ENCODE measurements around the gene PHTF1.

PHTF1 gene

DNA sequence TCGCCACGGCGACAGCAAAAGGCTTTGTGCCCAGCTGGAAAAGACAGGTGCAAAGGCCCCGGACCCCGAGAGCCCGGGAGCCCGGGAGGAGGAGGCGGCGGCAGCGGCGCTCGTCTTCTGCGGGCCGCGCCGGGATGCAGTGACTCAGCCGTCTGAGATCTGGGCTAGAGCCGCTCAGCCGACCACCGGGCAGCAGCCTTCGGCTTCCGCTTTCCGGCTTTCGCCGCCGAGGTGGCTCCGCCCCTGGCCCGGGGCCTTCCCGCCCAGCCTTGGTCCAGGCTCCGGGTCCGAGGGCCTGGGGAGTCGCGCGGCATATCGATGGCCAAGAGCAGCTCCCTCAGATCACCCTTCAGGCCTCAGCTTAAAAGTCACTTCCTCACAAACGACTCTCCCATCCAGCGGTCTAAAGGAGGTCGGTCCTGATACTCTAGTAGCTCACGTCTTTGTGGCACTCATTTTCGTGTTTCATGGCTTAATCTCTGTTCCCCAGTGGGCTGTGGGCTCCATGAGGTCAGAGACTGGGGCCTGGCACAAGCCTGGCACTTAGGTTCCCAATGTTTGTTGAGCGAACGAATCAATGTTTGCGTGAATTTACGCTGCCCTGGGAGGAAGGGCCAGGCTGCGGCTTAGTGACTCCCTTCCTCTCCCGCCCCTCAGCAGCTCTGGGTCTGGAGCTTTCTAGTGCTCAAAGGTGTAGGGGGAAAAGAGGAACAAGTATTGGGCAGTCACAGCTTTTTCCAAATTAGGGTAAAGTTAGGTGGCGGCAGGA is at the start of gene PHTF1:
PHTF1 (minus strand) TSS at position 154 of the 769 bp plus-strand sequence. CDS start 783 bp downstream, outside the sequence.
- peak in 1 of 2 donors; percentile 42 for DNase-seq (ENCODE audit: extremely low read depth in 1 of 2, low read depth in 1 of 2)

DNA sequence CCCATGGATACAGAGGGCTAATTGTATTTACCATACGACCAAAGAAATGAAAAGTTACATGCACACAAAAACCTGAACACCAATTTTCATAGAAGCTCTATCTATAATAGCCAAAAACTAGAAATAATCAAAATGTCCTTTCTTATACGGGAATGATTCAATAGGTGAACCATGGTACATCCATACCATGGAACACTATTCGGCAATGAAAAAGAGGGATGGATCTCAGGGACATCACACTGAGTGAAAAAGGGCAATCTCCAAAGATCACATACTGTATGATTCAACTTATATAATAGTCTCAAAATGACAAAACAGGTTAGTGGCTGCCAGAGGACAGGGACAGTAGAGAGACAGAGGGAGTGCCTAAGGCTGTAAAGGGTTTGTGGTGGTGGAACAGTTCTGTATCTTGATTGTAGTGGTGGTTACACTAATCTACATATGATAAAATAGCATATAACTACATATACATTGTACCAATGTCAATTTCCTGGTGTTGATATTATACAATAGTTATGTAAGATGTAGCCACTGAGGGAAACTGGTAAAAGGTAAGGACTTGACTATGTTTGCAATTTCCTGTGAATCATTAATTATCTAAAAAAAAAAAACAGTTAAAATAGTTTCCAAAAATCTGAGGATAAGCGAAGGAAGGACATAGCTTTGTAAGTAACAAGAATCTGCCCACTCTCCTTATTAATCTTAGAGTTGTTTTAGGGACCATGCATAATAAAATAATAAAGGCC is 49.3 kb upstream of the PHTF1 start:
- DNase-seq (ENCODE audit: extremely low read depth in 1 of 2, low read depth in 1 of 2) = no peak

DNA sequence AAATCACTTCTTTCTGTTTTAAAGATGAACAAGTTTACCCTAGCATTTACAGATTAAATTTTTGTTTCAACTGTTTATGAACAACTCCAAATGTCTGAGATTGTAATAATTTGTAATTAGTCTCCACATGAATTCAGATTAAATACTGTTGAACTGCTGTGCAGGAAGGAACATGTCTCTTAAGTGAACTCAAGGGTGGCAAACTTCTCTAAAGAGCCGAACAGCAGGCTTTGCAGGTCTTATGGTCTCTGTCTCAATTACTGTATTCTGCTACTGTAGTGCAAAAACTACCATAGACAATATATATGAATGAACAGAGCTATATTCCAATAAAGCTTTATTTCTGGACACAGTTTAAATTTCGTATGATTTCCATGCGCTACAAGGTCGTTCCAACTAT is 46.4 kb upstream of the PHTF1 start:
- DNase-seq (ENCODE audit: extremely low read depth in 1 of 2, low read depth in 1 of 2) = no peak

DNA sequence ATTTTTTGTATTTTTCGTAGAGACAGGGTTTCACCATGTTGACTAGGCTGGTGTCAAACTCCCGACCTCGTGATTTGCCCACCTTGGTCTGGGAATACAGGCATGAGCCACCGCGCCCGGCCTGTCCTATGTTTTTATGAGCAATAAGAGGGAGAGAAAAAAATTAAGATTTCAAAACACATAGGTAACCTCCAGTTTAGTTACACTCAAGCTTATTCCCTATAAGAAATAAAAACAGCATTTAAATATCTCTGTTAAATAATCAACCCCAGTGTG is 45.9 kb upstream of the PHTF1 start:
- no peak for DNase-seq (ENCODE audit: extremely low read depth in 1 of 2, low read depth in 1 of 2)

DNA sequence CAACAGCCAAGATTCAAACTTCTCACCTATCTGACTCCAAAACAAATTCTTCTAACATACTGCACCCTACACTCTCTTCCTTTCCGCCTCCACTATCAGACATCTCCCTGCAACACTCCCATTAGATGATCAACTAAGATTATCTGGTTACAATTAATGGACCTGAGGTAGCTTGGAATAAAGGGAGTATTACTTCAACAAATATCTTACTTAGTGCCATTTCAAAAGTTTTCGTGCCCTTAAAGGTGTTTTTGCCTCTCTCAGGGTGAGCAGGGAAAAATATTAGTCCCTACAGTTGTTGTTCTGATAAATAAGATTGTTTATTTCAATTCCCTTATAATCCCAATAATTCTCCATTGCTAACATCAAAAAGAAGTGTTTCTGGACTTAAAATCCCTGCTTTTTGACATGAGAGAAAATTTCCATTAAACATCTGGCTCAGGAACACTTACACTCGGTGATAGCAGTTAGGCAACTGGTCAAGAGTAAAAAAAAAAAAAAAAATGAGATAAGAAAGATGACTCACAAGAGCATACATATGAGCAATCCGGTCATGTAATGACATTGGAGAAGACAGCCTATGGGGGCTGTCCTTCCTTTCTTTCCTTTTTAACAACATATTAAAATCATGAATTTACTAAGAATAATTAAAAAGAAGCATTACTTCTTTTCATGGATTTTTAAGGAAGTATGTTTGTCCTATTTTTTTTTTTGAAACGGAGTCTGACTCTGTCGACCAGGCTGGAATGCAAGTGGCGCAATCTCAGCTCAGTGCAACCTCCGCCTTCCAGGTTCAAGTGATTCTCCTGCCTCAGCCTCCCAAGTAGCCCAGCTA is 45.4 kb upstream of the PHTF1 start:
- DNase-seq (ENCODE audit: extremely low read depth in 1 of 2, low read depth in 1 of 2) = no peak

DNA sequence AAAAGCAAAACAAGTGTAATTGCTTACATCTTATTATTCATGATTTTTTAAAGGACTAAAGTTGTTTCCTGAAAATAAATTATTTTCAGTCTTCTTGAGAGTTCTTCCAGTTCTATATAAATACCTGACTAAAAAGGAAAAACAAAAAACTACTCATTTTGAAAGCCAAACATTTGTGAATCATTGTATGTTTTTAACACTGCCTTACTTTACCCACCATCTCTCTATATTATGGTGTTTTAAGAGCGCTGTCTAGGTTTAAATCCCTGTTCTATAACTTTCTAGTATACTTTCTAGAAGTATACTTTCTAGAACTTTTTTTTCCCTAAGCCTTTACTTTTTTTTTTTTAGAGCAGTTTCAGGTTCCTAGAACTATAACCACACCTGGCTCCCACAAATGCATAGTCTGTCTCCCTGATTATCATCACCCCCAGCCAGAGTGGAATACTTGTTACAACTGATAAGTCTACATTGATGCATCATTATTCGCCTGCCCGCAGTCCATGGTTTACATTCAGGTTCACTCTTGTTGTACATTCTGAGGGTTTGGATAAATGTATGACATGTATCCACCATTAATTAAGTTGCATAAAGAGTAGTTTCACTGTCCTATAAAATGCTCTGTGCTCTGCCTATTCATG is 43.2 kb upstream of the PHTF1 start:
- no peak for DNase-seq (ENCODE audit: extremely low read depth in 1 of 2, low read depth in 1 of 2)

DNA sequence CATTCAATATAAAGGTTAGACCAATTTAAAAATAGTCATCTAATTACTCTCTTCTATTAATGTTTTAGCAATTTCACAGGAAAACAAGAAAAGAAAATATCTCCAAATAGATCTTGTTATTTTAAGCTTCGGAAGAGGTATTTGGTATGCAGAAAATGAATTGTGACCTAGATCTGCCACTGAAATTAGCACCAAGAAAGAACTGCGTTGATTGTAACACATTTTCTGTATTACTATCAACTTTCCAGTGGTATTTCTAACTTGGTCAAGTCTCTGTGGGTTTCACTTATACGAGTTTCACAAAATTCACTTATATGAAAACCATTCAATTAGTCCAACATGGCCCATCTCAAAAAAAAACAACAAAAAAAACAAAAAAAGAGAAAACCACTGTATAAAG is 41.2 kb upstream of the PHTF1 start:
- DNase-seq (ENCODE audit: extremely low read depth in 1 of 2, low read depth in 1 of 2) = no peak

DNA sequence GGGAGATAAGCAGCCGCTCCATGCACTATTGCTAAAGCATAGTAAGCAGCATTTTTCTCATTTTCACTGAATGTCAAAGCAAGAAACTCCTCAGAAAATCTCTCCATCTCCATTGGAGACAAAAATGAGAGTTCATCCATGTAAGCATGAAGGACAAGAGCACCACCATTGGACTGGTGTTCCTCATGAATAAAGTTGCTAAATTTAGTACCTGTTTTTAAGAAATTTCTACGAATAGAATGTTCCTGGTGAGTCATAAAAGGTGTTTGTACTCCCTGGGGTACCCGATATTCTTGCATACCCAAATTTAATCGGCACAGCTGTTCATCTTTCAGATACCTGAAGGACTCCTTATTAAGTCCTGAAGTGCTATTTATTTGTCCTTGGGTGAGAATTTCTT is 38.2 kb upstream of the PHTF1 start:
- DNase-seq (ENCODE audit: extremely low read depth in 1 of 2, low read depth in 1 of 2) = no peak

DNA sequence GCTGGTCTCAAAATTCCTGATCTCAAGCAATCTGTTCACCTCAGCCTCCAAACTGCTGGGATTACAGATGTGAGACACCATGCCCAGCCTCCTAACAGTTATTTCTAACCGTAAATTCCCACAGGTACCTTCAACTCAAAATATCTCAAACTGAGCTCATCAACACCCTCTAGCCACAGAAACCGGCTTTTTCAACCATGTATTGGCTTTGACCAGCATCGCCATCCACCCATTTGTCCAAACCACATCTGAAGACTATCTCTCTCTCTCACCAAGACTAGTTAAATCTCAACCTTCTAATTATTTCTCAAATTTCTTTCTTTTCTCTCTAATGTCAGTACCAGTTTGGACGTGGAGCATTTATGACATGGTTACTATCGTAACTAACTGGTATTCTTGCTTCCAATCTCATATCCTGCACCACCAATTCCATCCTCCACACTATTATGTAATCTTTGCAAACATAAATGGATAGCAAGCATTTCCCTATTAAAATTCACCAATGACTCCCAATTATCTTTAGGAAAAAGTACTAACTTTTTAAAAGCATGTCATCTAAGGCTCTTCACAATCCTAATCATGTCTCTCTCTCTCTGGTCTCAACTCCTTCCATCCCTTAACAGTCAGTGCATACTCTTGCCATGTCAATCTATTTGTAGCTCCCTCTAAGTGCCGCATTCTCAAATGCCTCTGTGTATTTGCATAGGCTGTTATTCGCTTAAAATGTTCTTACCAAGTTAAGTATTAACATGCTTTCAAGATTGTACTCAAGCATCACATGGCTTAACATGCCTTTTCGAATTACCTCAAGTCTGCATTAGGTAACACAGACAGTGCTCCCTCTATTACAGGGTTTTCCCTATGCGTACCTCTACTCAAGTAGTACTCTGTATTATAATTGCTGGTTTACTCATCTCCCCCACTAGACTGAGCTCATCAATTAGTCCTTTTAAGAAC is 34.9 kb upstream of the PHTF1 start:
- no peak for DNase-seq (ENCODE audit: extremely low read depth in 1 of 2, low read depth in 1 of 2)

DNA sequence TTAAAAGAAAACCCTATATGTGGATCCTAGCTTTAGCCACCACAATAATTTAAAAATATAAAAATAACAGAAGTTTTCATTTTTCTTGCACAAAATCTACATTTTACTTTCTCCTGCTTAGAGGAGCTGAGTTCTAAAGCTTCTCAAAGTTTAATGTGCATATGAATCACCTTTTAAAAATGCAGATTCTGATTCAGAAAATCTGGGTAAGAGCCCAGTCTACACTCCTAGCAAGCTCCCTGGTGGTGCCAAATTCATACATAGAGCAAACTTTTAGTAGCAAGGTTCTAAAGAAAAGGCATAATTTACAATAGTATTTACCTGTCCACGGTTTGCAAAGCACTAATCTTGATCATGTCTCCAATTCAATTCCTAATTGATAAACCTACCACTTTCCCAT is 33.7 kb upstream of the PHTF1 start:
- DNase-seq (ENCODE audit: extremely low read depth in 1 of 2, low read depth in 1 of 2) = no peak

DNA sequence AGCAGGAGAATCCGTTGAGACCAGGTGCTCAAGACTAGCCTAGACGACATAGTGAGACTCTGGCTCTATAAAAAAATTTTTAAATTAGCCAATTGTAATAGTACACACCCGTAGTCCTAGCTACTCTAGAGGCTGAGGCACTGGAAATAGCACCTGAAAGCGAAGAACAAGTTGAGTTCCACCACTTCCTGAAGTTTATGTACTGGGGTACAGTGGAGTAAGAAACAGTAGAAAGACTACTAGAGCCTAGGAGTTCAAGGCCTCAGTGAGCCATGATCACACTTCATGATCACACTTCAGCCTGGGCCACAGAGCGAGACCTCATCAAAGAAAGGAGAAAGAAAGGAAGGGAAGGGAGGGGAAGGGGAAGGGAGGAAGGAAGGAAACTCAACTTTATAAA is 33.2 kb upstream of the PHTF1 start:
- DNase-seq (ENCODE audit: extremely low read depth in 1 of 2, low read depth in 1 of 2) = no peak

DNA sequence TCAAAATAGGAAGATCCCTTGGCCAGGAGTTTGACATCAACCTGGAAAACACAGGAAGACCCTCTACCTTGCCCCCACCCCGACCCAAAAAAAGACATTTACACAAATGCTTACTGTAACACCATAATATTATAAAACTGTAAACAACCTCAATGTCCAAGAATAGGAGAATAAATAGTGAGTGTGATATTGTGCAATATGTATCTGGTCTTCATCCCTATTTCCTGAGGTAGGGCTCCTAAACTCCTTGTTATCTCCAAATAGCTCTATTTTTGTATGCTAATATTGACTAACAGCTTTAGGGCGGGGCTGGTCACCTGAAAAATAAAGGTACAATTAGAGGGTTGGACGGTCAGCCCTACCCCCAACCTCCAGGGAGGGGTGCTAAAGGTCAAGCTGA is 29.5 kb upstream of the PHTF1 start:
- DNase-seq (ENCODE audit: extremely low read depth in 1 of 2, low read depth in 1 of 2) = no peak

DNA sequence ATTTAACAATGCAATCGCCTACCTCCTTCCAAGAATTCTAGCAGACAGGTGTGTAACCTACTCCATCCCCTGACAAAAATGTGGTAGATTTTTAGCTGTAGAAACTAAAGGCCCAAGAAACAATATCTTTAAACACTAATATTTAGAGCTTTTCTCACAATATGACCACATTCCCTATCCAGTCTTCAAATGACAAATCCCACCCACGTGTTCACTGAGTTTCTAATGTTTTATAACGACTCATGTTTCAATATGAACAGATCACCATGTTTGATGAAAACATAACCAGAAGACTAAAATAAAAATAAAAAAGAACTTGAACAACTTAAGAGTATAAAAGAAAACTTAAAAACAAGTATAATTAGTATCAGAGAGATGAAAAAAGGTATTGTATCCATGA is 28.4 kb upstream of the PHTF1 start:
- DNase-seq (ENCODE audit: extremely low read depth in 1 of 2, low read depth in 1 of 2) = no peak

DNA sequence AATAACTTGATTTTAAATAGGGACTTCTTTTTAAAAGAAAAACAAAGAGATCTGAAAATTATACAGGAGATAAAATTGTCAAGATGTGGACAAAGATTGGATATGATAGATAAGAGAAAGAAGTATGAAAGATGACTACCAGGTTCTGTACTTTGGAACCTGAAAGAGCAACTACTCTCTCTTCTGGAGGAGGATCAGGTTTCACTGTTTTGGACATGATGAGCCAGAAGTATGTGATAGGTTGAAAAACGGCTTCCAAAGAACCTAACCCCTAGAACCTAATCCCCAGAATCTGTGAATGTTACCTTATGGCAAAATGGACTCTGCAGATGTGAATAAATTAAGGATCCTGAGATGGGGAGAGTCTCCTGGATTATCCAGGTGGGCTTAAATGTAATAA is 26.8 kb upstream of the PHTF1 start:
- DNase-seq (ENCODE audit: extremely low read depth in 1 of 2, low read depth in 1 of 2) = no peak

DNA sequence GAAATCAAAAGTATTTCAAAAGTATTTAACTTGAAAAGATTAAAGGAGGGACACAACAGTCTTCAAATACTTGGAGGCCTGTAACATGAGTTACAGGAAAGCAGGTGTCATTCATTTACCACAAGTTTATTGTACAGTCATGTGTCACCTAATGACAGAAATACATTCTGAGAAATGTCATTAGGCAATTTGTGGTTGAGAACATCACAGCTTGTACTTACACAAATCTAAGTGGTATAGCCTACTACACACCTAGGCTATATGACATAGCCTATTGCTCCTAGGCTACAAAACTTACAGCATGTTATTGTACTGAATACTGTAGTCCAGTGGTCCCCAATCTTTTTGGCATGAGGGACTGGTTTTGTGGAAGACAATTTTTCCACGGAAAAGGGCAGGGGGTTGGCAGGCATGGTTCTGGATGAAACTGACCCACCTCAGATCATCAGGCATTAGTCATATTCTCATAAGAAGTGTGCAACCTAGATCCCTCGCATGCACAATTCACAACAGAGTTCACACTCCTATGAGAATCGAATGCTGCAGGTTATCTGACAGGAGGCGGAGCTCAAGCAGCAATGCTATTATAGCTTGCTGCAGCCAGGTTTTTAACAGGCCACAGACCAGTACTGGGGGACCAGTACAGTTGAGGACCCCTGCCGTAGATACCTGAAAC is 25.0 kb upstream of the PHTF1 start:
- no peak for DNase-seq (ENCODE audit: extremely low read depth in 1 of 2, low read depth in 1 of 2)

DNA sequence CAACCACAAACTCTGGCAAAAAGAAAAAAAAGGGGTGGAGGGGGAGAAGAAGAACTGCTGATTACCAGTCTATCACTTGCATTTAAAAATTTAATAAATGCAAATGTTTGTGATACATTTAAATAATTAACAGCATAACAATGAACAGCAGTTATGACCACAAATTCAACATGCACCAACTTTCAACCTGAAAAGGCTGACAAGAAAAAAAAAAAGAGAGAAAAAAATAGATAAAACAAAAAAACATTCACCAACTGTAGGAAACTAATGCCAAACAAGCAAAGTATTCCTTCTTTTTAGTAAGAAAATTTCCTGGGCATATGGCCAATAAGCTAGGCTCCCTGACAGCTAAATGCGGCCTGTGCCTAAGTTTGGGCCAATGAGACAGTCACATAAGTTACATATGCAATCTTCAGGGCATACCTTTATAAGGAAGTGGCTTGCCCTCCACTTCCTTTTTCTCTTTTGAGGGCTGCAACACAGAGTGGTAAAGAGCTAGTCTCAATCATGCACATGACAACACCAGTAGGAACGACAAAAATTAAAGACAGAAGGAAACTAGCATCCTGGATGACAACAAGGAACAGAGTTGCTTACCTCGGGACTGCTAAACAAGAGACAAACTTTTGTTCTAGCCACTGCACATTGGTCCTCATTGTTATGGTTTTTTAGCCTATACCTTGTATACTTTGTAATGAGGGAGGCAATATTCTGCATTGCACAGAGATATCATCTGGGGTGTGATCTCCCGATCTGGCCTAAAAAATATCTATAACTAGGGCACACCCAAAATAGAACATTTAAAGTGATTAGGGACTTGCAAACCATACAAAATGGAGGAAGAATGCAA is 24.2 kb upstream of the PHTF1 start:
- DNase-seq (ENCODE audit: extremely low read depth in 1 of 2, low read depth in 1 of 2) = no peak

DNA sequence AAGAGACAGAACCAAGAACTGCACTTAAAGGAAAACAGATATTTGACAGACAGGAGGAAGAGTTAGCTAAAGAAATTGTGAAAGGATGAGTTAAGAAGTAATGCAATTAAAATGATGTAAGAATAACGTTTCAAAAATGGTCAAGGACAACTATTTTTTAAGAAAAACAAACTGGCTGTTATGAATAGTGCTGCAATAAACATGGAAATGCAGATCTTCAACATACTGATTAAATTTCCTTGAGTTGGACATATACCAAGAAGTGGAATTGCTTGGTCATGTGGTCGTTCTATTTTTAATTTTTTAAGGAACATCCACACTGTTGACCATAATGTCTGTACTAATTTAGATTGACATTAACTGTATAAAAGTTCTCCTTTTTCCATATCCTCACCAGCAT is 23.1 kb upstream of the PHTF1 start:
- DNase-seq (ENCODE audit: extremely low read depth in 1 of 2, low read depth in 1 of 2) = no peak

DNA sequence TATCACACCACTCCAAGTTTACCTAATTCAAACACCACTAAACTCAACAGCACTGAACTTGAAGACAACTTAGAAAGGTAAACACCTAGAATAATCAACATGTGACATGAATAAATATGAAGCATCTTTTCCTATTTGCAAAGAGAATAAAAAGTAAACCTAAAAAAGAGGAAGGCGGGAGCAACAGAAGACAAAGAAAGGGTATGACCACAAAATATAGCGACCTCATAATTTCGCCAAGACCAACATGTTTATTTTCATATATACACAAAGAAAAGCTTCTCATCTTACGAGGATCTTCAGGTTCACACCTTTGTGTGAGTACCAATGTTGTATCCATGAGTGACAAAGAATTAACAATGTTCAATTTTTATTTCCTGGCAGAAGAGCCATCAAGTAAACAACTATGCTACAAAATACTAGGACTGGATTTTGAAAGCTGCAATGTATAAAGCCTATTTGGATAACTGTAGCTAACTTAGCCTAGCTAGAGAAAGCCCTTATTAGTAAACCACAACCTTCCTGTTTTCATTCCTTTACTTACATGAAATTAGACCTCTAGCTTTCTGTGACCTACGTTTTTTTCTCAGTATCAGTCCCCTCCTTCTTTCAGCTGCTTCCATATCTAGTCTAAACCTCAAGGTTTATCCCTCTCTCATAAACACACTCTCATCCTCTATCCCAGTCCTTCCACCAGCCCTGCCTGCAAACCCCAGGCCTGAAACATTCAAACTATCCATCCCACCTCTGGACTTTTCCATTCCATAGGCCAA is 21.3 kb upstream of the PHTF1 start:
- DNase-seq (ENCODE audit: extremely low read depth in 1 of 2, low read depth in 1 of 2) = no peak
